ENCODE results near the gene LRRC3. TPM values are rescaled to one million over a fixed set of nuclear protein-coding genes. Genes with fewer than 3 reads are reported as not detected.
"Not testable (repeated sequence)": the region's sequence is repeated elsewhere in the genome, so short reads cannot be mapped to it uniquely, and the experiment has no call there.

The LRRC3 gene
- polyA plus RNA-seq, 1 experiment = 0.59 TPM

- no peak for TF ChIP-seq CTCF (IDR thresholded peaks at IDR 0.05; ENCODE audit: insufficient read depth, low read depth, low read length)
- Histone ChIP-seq H3K4me3 (ENCODE audit: low read depth, low read length) (no peak overlapping the region), H3K27me3 (ENCODE audit: control insufficient read depth, insufficient read depth, low read length) (peaks cover 1% of the 10 kb centered on the region; the same call in 1 of the 2 replicates), H3K36me3 (ENCODE audit: control insufficient read depth, insufficient read depth, low read length) (no peaks in the 10 kb centered on the region)
- ChIA-PET CTCF (interaction anchor here (0.9 to 1.2 kb wide), 2 partner anchors 8 to 15 kb away, joined by 3 to 6 read pairs; no protein-coding TSS in a partner anchor), POLR2A (no interaction called here)
- DNase-seq (ENCODE audit: low read depth) = no peak
Observed at GRCh38 chr21:44502171-44502958, 47.1 kb downstream of the LRRC3 start.

GRCh38 chr21:44503006-44503889 is 47.9 kb downstream of the LRRC3 start:
- CTCF ChIA-PET; POLR2A ChIA-PET; H3K4me3 ChIP-seq (ENCODE audit: low read depth, low read length); H3K27me3 ChIP-seq (ENCODE audit: control insufficient read depth, insufficient read depth, low read length); DNase-seq (ENCODE audit: low read depth); H3K36me3 ChIP-seq (ENCODE audit: control insufficient read depth, insufficient read depth, low read length): not testable (repeated sequence)

DNA sequence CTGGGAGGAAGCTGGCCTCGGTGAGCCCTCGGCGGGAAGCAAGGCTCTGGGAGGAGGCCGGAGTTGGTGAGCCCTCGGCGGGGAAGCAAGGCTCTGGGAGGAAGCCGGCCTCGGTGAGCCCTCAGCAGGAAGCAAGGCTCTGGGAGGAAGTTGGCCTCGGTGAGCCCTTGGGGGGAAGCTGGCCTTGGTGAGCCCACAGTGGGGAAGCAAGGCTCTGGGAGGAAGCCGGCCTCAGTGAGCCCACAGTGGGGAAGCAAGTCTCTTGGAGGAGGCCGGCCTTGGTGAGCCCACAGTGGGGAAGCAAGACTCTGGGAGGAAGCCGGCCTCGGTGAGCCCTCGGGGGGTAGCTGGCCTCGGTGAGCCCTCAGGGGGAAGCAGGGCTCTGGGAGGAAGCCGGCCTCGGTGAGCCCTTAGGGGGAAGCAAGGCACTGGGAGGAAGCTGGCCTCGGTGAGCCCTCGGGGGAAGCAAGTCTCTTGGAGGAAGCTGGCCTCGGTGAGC is 48.6 kb downstream of the LRRC3 start:
- DNase-seq (ENCODE audit: low read depth) = no peak
- no peaks in the 10 kb centered on the region for H3K36me3 ChIP-seq (ENCODE audit: control insufficient read depth, insufficient read depth, low read length)
- peaks cover 1% of the 10 kb centered on the region; the same call in 1 of the 2 replicates for H3K27me3 ChIP-seq (ENCODE audit: control insufficient read depth, insufficient read depth, low read length)
- TF ChIP-seq CTCF (IDR thresholded peaks at IDR 0.05; ENCODE audit: insufficient read depth, low read depth, low read length) = no peak
- ChIA-PET CTCF (interaction anchor here (0.6 kb wide), 1 partner anchor 14 kb away, joined by 3 read pairs; no protein-coding TSS in a partner anchor), POLR2A (no interaction called here)
- H3K4me3 ChIP-seq (ENCODE audit: low read depth, low read length) = no peak overlapping the region

GRCh38 chr21:44505673-44506278 is 50.5 kb downstream of the LRRC3 start:
- Histone ChIP-seq H3K36me3 (ENCODE audit: control insufficient read depth, insufficient read depth, low read length) (no peaks in the 10 kb centered on the region), H3K4me3 (ENCODE audit: low read depth, low read length) (no peak overlapping the region), H3K27me3 (ENCODE audit: control insufficient read depth, insufficient read depth, low read length) (peaks cover 1% of the 10 kb centered on the region)
- ChIA-PET CTCF (interaction anchor here (0.7 to 1.5 kb wide), 2 partner anchors 41 to 288 kb away, joined by 3 to 4 read pairs; no protein-coding TSS in a partner anchor), POLR2A (no interaction called here)
- no peak for DNase-seq (ENCODE audit: low read depth)
- TF ChIP-seq CTCF (IDR thresholded peaks at IDR 0.05; ENCODE audit: insufficient read depth, low read depth, low read length) = no peak

GRCh38 chr21:44506279-44507255 is 51.3 kb downstream of the LRRC3 start:
- TF ChIP-seq CTCF (IDR thresholded peaks at IDR 0.05; ENCODE audit: insufficient read depth, low read depth, low read length) = no peak
- Histone ChIP-seq H3K4me3 (ENCODE audit: low read depth, low read length) (no peak overlapping the region), H3K27me3 (ENCODE audit: control insufficient read depth, insufficient read depth, low read length) (peaks cover 1% of the 10 kb centered on the region), H3K36me3 (ENCODE audit: control insufficient read depth, insufficient read depth, low read length) (no peaks in the 10 kb centered on the region)
- ChIA-PET CTCF (interaction anchor here (0.7 to 1.5 kb wide), 2 partner anchors 40 to 287 kb away, joined by 3 to 4 read pairs; no protein-coding TSS in a partner anchor), POLR2A (no interaction called here)
- DNase-seq (ENCODE audit: low read depth) = no peak
